HEK293 (cell line): Measurements from ENCODE around the gene MTX1.
A peak's percentile ranks its signal among the peaks of the same experiment; 100 is the strongest.

Experiments
- CTCF ChIA-PET: fragments of 350-600 bp; formaldehyde crosslinking; extraction: SDS; loops from one replicate; lab custom pipeline; 2021; ENCODE audit warnings: antibody characterized with exemption; lab: Yijun Ruan, JAX
- POLR2A ChIA-PET: fragments of 300-600 bp; formaldehyde crosslinking; extraction: SDS; loops from one replicate; lab custom pipeline; 2020; ENCODE audit warnings: antibody characterized with exemption, inconsistent platforms; lab: Yijun Ruan, JAX
- H3K27ac ChIP-seq: fragments of 200-500 bp; sonication (Bioruptor generic); 2 replicates; pipeline ENCODE4 v1.5.1; 2014; ENCODE audit warnings: low read depth, low read length, control low read depth, inconsistent platforms; ENCODE audit errors: extremely low read depth
- H3K36me3 ChIP-seq, 2 experiments: fragments of 200-500 bp in 1 of 2; sonication (Bioruptor generic) in 1 of 2; 1 replicate in 1 of 2; 2 replicates in 1 of 2; pipeline ENCODE4 v1.5.1; 2014 to 2017; ENCODE audit warnings: inconsistent platforms in 2 of 2, low read length in 2 of 2; ENCODE audit not compliant: control insufficient read depth in 2 of 2, insufficient read depth in 1 of 2
- H3K4me1 ChIP-seq: fragments of 200-500 bp; sonication (Bioruptor generic); 2 replicates; pipeline ENCODE4 v1.5.1; 2014; ENCODE audit warnings: mild to moderate bottlenecking, low read length, inconsistent platforms; ENCODE audit not compliant: control insufficient read depth, insufficient read depth
- H3K4me3 ChIP-seq: 2 replicates; pipeline ENCODE4 v1.5.1; 2011; ENCODE audit warnings: low read depth, mild to moderate bottlenecking, control low read depth, low read length, moderate library complexity
- H3K9me3 ChIP-seq: fragments of 200-500 bp; sonication (Bioruptor generic); 2 replicates; pipeline ENCODE4 v1.5.1; 2014; ENCODE audit warnings: low read depth, low read length, inconsistent platforms; ENCODE audit not compliant: control insufficient read depth, insufficient read depth
- GLIS1 ChIP-seq: fragments of 450-650 bp; formaldehyde crosslinking; IDR thresholded peaks from 2 replicates; pipeline ENCODE4 v1.5.1; 2016; ENCODE audit warnings: missing biosample characterization, missing genetic modification characterization
- HOXC10 ChIP-seq: sonication (generic); formaldehyde crosslinking; IDR thresholded peaks from 2 replicates; pipeline ENCODE4 v1.8.1; 2023; ENCODE audit warnings: mild to moderate bottlenecking, missing genetic modification reagents
- SCRT1 ChIP-seq: fragments of 450-650 bp; formaldehyde crosslinking; IDR thresholded peaks from 2 replicates; pipeline ENCODE4 v1.5.1; 2016; ENCODE audit warnings: missing biosample characterization, missing genetic modification characterization, borderline replicate concordance
- SCRT2 ChIP-seq: fragments of 450-650 bp; formaldehyde crosslinking; IDR thresholded peaks from 2 replicates; pipeline ENCODE4 v1.5.1; 2016; ENCODE audit warnings: missing biosample characterization, missing genetic modification characterization
- SP7 ChIP-seq: fragments of 450-650 bp; formaldehyde crosslinking; IDR thresholded peaks from 2 replicates; pipeline ENCODE4 v1.5.1; 2016; ENCODE audit warnings: missing biosample characterization, missing genetic modification characterization
- YY1 ChIP-seq: fragments of 450-650 bp; formaldehyde crosslinking; IDR thresholded peaks from 2 replicates; pipeline ENCODE4 v1.5.1; 2018; ENCODE audit warnings: missing biosample characterization, missing genetic modification characterization
- ZFP41 ChIP-seq: fragments of 450-650 bp; formaldehyde crosslinking; IDR thresholded peaks from 2 replicates; pipeline ENCODE4 v1.5.1; 2016; ENCODE audit warnings: missing biosample characterization, missing genetic modification characterization, borderline replicate concordance
- ZNF132 ChIP-seq: fragments of 450-650 bp; formaldehyde crosslinking; IDR thresholded peaks from 2 replicates; pipeline ENCODE4 v1.5.1; 2017; ENCODE audit warnings: missing biosample characterization, missing genetic modification characterization, borderline replicate concordance
- ZNF175 ChIP-seq: fragments of 450-650 bp; formaldehyde crosslinking; IDR thresholded peaks from 2 replicates; pipeline ENCODE4 v1.5.1; 2016; ENCODE audit warnings: missing biosample characterization, missing genetic modification characterization
- ZNF239 ChIP-seq: fragments of 450-650 bp; formaldehyde crosslinking; IDR thresholded peaks from 2 replicates; pipeline ENCODE4 v1.5.1; 2016; ENCODE audit warnings: missing biosample characterization, missing genetic modification characterization
- ZNF302 ChIP-seq: fragments of 450-650 bp; formaldehyde crosslinking; IDR thresholded peaks from 2 replicates; pipeline ENCODE4 v1.5.1; 2016; ENCODE audit warnings: missing biosample characterization, missing genetic modification characterization, low read depth
- ZNF600 ChIP-seq: fragments of 450-650 bp; formaldehyde crosslinking; IDR thresholded peaks from 2 replicates; pipeline ENCODE4 v1.5.1; 2016; ENCODE audit warnings: missing biosample characterization, missing genetic modification characterization
- ZNF747 ChIP-seq: fragments of 450-650 bp; formaldehyde crosslinking; IDR thresholded peaks from 2 replicates; pipeline ENCODE4 v1.5.1; 2016; ENCODE audit warnings: missing biosample characterization, missing genetic modification characterization
- ZNF777 ChIP-seq: fragments of 450-650 bp; formaldehyde crosslinking; IDR thresholded peaks from 2 replicates; pipeline ENCODE4 v1.5.1; 2017; ENCODE audit warnings: missing biosample characterization, missing genetic modification characterization, borderline replicate concordance
- TF ChIP-seq, protein P1 (sequence below): fragments of 450-650 bp; formaldehyde crosslinking; IDR thresholded peaks from 2 replicates; pipeline ENCODE4 v1.5.1; 2016; ENCODE audit warnings: missing biosample characterization, missing genetic modification characterization
- TF ChIP-seq, protein P2 (sequence below): fragments of 450-650 bp; formaldehyde crosslinking; IDR thresholded peaks from 2 replicates; pipeline ENCODE4 v1.5.1; 2016; ENCODE audit warnings: missing biosample characterization, missing genetic modification characterization
- TF ChIP-seq, protein P3 (sequence below): fragments of 450-650 bp; formaldehyde crosslinking; IDR thresholded peaks from 2 replicates; pipeline ENCODE4 v1.5.1; 2016; ENCODE audit warnings: missing biosample characterization, missing genetic modification characterization
- TF ChIP-seq, protein P4 (sequence below): fragments of 450-650 bp; formaldehyde crosslinking; IDR thresholded peaks from 2 replicates; pipeline ENCODE4 v1.5.1; 2016; ENCODE audit warnings: missing biosample characterization, missing genetic modification characterization
- TF ChIP-seq, protein P5 (sequence below): fragments of 450-650 bp; formaldehyde crosslinking; conservative IDR thresholded peaks from 2 replicates; pipeline ENCODE4 v1.5.1; 2016; ENCODE audit warnings: low read depth, missing biosample characterization, missing genetic modification characterization
- TF ChIP-seq, protein P6 (sequence below): fragments of 450-650 bp; formaldehyde crosslinking; IDR thresholded peaks from 2 replicates; pipeline ENCODE4 v1.5.1; 2016; ENCODE audit warnings: missing biosample characterization, missing genetic modification characterization

MTX1 gene

DNA sequence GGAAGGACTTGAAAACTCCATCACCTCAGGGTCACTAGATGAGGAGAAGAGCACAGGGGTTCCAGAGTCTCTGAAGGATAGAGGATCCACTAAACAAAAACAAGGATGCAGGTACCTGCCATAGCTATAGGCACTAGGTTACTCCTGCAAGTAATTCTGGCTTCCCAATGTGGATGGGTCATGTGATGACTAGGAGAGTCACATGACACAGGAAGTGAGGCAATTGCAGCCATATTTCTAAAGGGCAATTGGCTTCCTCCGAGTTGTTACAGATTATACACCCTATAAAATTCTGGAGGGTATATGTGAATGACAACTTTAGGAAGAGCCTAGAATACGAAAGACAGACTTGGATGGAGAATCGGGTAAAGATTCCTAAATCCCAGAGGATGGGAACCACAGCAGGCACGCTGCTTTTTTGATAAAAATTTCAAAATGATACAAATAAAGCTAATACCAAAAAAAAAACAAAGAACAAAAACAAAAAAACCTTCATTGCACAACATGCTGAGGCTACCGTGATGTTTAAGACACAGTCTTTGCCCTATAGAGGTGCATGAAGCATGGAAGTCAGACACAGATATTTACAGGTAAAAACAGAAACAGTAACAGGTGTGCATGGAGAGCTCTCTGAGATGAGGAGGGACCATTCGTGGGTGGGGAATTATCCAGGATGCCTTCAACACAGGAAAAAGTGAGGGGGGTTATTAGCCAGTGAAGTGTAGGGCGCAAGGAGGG, 10.5 kb downstream of the MTX1 start (continued):
- TF ChIP-seq, protein P1, sequence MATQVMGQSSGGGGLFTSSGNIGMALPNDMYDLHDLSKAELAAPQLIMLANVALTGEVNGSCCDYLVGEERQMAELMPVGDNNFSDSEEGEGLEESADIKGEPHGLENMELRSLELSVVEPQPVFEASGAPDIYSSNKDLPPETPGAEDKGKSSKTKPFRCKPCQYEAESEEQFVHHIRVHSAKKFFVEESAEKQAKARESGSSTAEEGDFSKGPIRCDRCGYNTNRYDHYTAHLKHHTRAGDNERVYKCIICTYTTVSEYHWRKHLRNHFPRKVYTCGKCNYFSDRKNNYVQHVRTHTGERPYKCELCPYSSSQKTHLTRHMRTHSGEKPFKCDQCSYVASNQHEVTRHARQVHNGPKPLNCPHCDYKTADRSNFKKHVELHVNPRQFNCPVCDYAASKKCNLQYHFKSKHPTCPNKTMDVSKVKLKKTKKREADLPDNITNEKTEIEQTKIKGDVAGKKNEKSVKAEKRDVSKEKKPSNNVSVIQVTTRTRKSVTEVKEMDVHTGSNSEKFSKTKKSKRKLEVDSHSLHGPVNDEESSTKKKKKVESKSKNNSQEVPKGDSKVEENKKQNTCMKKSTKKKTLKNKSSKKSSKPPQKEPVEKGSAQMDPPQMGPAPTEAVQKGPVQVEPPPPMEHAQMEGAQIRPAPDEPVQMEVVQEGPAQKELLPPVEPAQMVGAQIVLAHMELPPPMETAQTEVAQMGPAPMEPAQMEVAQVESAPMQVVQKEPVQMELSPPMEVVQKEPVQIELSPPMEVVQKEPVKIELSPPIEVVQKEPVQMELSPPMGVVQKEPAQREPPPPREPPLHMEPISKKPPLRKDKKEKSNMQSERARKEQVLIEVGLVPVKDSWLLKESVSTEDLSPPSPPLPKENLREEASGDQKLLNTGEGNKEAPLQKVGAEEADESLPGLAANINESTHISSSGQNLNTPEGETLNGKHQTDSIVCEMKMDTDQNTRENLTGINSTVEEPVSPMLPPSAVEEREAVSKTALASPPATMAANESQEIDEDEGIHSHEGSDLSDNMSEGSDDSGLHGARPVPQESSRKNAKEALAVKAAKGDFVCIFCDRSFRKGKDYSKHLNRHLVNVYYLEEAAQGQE (tag by site-specific recombination) = no peak
- peak; percentile 88 for TF ChIP-seq SCRT1 (tag by site-specific recombination)
- TF ChIP-seq ZNF239 = no peak
- TF ChIP-seq ZNF600 (tag by site-specific recombination) = peak; percentile 77
- TF ChIP-seq, protein P2, sequence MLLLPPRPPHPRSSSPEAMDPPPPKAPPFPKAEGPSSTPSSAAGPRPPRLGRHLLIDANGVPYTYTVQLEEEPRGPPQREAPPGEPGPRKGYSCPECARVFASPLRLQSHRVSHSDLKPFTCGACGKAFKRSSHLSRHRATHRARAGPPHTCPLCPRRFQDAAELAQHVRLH (tag by site-specific recombination) = peak; percentile 39; the same call in 1 of the 2 replicates

DNA sequence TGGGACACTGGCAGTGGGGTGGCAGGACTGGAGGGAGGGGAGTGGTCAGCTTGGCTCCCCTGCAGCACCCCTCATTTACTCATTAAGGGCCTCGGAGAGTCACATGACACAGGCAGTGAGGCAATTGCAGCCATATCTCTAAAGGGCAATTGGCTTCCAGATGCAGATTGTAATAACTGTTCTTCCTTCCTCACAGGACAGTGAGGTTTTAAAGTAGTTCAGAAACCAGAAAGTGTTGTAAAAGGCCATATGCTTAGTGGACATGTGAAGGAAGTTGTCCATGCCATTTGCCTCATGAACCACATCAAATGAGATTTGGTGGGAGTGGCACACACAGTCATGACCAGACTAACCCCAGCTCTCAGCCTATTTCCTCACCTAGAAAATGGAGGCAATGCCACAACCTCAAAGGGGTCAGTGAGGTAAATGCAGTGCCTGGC, 11.1 kb downstream of the MTX1 start:
- no peak overlapping the region for H3K4me3 ChIP-seq
- H3K36me3 ChIP-seq = peaks cover 0 to 19% of the 10 kb centered on the region in 2 experiments; a peak in 1 of 3 replicates
- no peaks in the 10 kb centered on the region for H3K9me3 ChIP-seq
- H3K27ac ChIP-seq = no peak overlapping the region
- H3K4me1 ChIP-seq = no peaks in the 10 kb centered on the region
- CTCF ChIA-PET = interaction anchor here (1.2 to 1.9 kb wide), 2 partner anchors 13 to 31 kb away, joined by 4 to 5 read pairs; no protein-coding TSS in a partner anchor
- POLR2A ChIA-PET = no interaction called here
- TF ChIP-seq, protein P3, sequence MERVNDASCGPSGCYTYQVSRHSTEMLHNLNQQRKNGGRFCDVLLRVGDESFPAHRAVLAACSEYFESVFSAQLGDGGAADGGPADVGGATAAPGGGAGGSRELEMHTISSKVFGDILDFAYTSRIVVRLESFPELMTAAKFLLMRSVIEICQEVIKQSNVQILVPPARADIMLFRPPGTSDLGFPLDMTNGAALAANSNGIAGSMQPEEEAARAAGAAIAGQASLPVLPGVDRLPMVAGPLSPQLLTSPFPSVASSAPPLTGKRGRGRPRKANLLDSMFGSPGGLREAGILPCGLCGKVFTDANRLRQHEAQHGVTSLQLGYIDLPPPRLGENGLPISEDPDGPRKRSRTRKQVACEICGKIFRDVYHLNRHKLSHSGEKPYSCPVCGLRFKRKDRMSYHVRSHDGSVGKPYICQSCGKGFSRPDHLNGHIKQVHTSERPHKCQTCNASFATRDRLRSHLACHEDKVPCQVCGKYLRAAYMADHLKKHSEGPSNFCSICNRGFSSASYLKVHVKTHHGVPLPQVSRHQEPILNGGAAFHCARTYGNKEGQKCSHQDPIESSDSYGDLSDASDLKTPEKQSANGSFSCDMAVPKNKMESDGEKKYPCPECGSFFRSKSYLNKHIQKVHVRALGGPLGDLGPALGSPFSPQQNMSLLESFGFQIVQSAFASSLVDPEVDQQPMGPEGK = no peak
- TF ChIP-seq GLIS1 (tag by site-specific recombination) (no peak), ZNF777 (no peak), YY1 (peak; percentile 80), ZNF302 (tag by site-specific recombination) (no peak), ZNF175 (tag by site-specific recombination) (no peak), SCRT2 (tag by site-specific recombination) (0 out of 2 replicates have a peak, but pooled peaks have one; percentile 49), HOXC10 (CRISPR knock-in tag) (no peak), ZNF132 (tag by site-specific recombination) (no peak), SP7 (no peak), ZFP41 (tag by site-specific recombination) (no peak), ZNF747 (tag by site-specific recombination) (no peak)
- TF ChIP-seq, protein P4, sequence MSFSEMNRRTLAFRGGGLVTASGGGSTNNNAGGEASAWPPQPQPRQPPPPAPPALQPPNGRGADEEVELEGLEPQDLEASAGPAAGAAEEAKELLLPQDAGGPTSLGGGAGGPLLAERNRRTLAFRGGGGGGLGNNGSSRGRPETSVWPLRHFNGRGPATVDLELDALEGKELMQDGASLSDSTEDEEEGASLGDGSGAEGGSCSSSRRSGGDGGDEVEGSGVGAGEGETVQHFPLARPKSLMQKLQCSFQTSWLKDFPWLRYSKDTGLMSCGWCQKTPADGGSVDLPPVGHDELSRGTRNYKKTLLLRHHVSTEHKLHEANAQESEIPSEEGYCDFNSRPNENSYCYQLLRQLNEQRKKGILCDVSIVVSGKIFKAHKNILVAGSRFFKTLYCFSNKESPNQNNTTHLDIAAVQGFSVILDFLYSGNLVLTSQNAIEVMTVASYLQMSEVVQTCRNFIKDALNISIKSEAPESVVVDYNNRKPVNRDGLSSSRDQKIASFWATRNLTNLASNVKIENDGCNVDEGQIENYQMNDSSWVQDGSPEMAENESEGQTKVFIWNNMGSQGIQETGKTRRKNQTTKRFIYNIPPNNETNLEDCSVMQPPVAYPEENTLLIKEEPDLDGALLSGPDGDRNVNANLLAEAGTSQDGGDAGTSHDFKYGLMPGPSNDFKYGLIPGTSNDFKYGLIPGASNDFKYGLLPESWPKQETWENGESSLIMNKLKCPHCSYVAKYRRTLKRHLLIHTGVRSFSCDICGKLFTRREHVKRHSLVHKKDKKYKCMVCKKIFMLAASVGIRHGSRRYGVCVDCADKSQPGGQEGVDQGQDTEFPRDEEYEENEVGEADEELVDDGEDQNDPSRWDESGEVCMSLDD (tag by site-specific recombination) = no peak; the same call in 1 of the 2 replicates
- TF ChIP-seq, protein P5, sequence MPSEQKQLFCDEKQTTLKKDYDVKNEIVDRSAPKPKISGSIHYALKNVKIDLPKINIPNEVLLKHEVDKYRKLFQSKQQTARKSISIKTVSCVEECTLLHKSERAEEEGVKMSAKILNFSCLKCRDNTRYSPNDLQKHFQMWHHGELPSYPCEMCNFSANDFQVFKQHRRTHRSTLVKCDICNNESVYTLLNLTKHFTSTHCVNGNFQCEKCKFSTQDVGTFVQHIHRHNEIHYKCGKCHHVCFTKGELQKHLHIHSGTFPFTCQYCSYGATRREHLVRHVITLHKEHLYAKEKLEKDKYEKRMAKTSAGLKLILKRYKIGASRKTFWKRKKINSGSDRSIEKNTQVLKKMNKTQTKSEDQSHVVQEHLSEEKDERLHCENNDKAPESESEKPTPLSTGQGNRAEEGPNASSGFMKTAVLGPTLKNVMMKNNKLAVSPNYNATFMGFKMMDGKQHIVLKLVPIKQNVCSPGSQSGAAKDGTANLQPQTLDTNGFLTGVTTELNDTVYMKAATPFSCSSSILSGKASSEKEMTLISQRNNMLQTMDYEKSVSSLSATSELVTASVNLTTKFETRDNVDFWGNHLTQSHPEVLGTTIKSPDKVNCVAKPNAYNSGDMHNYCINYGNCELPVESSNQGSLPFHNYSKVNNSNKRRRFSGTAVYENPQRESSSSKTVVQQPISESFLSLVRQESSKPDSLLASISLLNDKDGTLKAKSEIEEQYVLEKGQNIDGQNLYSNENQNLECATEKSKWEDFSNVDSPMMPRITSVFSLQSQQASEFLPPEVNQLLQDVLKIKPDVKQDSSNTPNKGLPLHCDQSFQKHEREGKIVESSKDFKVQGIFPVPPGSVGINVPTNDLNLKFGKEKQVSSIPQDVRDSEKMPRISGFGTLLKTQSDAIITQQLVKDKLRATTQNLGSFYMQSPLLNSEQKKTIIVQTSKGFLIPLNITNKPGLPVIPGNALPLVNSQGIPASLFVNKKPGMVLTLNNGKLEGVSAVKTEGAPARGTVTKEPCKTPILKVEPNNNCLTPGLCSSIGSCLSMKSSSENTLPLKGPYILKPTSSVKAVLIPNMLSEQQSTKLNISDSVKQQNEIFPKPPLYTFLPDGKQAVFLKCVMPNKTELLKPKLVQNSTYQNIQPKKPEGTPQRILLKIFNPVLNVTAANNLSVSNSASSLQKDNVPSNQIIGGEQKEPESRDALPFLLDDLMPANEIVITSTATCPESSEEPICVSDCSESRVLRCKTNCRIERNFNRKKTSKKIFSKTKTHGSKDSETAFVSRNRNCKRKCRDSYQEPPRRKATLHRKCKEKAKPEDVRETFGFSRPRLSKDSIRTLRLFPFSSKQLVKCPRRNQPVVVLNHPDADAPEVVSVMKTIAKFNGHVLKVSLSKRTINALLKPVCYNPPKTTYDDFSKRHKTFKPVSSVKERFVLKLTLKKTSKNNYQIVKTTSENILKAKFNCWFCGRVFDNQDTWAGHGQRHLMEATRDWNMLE (tag by site-specific recombination) = 0 out of 2 replicates have a peak, but pooled peaks have one; percentile 14
- TF ChIP-seq, protein P6, sequence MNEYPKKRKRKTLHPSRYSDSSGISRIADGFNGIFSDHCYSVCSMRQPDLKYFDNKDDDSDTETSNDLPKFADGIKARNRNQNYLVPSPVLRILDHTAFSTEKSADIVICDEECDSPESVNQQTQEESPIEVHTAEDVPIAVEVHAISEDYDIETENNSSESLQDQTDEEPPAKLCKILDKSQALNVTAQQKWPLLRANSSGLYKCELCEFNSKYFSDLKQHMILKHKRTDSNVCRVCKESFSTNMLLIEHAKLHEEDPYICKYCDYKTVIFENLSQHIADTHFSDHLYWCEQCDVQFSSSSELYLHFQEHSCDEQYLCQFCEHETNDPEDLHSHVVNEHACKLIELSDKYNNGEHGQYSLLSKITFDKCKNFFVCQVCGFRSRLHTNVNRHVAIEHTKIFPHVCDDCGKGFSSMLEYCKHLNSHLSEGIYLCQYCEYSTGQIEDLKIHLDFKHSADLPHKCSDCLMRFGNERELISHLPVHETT = no peak
